ENCODE data around the gene WDR31.

The WDR31 gene

GRCh38 chr9:113315231-113315630 is 24.8 kb downstream of the WDR31 start:
- Histone ChIP-seq H3K4me3 (no peak overlapping the region), H3K27ac (no peak overlapping the region)
- TF ChIP-seq, protein P1, sequence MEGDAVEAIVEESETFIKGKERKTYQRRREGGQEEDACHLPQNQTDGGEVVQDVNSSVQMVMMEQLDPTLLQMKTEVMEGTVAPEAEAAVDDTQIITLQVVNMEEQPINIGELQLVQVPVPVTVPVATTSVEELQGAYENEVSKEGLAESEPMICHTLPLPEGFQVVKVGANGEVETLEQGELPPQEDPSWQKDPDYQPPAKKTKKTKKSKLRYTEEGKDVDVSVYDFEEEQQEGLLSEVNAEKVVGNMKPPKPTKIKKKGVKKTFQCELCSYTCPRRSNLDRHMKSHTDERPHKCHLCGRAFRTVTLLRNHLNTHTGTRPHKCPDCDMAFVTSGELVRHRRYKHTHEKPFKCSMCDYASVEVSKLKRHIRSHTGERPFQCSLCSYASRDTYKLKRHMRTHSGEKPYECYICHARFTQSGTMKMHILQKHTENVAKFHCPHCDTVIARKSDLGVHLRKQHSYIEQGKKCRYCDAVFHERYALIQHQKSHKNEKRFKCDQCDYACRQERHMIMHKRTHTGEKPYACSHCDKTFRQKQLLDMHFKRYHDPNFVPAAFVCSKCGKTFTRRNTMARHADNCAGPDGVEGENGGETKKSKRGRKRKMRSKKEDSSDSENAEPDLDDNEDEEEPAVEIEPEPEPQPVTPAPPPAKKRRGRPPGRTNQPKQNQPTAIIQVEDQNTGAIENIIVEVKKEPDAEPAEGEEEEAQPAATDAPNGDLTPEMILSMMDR (IDR thresholded peaks at IDR 0.05), result no peak

DNA sequence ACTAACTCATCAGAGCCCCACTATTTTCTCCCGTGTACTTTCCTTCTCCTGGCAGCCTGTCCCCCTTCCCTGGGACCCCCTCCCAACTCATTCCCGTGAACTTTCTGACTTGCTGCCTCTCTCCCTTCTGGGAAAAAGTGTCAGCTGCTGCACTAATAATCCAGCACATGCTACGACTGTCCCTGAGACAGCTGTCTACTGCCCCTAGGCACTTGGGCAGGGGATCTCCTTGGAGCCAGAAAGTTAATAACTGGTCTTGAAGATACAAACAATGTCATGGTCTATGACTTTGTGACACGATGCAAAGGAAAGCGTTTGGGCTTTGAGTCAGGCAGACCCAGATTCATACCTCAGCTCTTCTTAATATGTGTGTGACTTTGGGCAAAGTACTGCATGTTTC is 26.8 kb downstream of the WDR31 start:
- TF ChIP-seq, protein P1 (IDR thresholded peaks at IDR 0.05), result no peak
- H3K4me3 ChIP-seq, result no peak overlapping the region

More at GRCh38 chr9:113315231-113315630, 24.8 kb downstream of the WDR31 start:
- DNase-seq (ENCODE audit: low spot score), result no peak

GRCh38 chr9:113311961-113312360 is 28.1 kb downstream of the WDR31 start:
- Histone ChIP-seq H3K4me3 (no peak overlapping the region), H3K27ac (no peak overlapping the region)
- TF ChIP-seq, protein P1 (IDR thresholded peaks at IDR 0.05), result no peak
- no peak for DNase-seq (ENCODE audit: low spot score)

More for the DNA sequence above, 26.8 kb downstream of the WDR31 start:
- H3K27ac ChIP-seq, result no peak overlapping the region
- DNase-seq (ENCODE audit: low spot score), result no peak

DNA sequence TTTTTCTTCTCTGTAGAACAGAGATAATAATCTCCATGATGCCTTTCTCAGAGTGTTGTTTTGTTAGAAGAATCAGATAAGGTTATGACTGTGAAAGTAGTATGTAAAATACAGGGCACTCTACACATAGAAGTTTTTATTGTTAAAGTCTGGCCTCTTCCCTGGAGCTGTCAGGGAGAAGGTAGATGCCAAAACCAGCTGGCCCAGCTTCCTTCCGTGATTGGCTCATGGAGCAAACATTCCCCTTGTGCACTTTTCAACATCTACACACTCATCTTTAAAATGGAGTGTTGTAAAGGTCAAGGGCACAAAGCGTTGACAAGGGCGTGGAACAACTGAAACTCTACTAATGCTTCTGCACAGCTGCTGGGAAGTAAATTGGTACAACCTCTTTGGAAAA is 29.5 kb downstream of the WDR31 start:
- TF ChIP-seq, protein P1 (IDR thresholded peaks at IDR 0.05), result no peak
- H3K4me3 ChIP-seq, result no peak overlapping the region
- no peak for DNase-seq (ENCODE audit: low spot score)
- no peak overlapping the region for H3K27ac ChIP-seq

DNA sequence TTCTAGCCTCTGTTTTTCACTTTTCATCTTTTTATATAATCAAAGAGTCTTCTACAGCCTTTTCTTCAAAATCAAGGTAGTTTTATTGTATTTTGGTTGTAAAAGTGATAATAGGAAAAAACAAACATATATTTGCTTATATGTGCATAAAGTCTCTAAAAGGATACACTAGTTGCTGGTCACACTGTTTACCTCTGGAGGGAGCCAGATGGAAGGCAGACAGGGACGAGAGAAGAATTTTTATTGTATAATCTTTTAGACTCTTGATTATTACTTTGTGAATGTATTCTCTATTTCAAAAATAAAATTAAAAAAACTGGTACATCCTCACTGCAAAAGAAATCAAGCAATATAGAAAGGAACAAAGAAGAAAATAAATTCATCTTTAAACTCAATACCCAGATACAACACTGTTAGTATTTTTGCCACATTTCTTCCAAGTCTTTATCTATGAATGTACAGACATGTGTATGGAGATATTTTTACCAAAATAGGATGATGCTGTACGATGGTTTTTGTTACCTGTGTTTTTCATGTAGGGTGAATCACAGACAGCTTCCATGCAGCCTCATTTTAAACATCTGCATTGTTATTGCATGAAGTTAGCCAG is 30.8 kb downstream of the WDR31 start:
- TF ChIP-seq, protein P1 (IDR thresholded peaks at IDR 0.05), result no peak
- Histone ChIP-seq H3K27ac (no peak overlapping the region), H3K4me3 (no peak overlapping the region)
- DNase-seq (ENCODE audit: low spot score), result no peak

- DNase-seq (ENCODE audit: low spot score), result no peak
- H3K4me3 ChIP-seq, result no peak overlapping the region
- no peak overlapping the region for H3K27ac ChIP-seq
- TF ChIP-seq, protein P1 (IDR thresholded peaks at IDR 0.05), result no peak
Observed at GRCh38 chr9:113307396-113307975, 32.6 kb downstream of the WDR31 start.

GRCh38 chr9:113306566-113306965 is 33.5 kb downstream of the WDR31 start:
- no peak overlapping the region for H3K27ac ChIP-seq
- no peak overlapping the region for H3K4me3 ChIP-seq
- no peak for DNase-seq (ENCODE audit: low spot score)
- TF ChIP-seq, protein P1 (IDR thresholded peaks at IDR 0.05), result no peak
